HEK293T (cell line): ENCODE data around the gene SNRNP27.

ENCODE experiments used
- CTCF ChIA-PET: fragments of 350-600 bp; formaldehyde crosslinking; extraction: SDS; loops from one replicate; lab custom pipeline; 2021; ENCODE audit warnings: antibody characterized with exemption, inconsistent platforms; lab: Yijun Ruan, JAX
- POLR2A ChIA-PET: fragments of 350-600 bp; formaldehyde crosslinking; extraction: SDS; loops from one replicate; lab custom pipeline; 2020; ENCODE audit warnings: antibody characterized with exemption, inconsistent platforms; lab: Yijun Ruan, JAX
- DNase-seq: peaks from one replicate; pipeline ENCODE4 v3.0.0; 2012; ENCODE audit warnings: mixed read lengths; ENCODE audit errors: extremely low spot score
- ARNT ChIP-seq: fragments of 450-650 bp; IDR thresholded peaks from 2 replicates; pipeline ENCODE4 v1.6.1; 2017; ENCODE audit warnings: mild to moderate bottlenecking
- BHLHE40 ChIP-seq: fragments of 450-650 bp; IDR thresholded peaks from 2 replicates; pipeline ENCODE4 v1.6.1; 2016; ENCODE audit warnings: mild to moderate bottlenecking, moderate library complexity, borderline replicate concordance
- CTBP1 ChIP-seq: fragments of 450-650 bp; IDR thresholded peaks from 2 replicates; pipeline ENCODE4 v1.6.1; 2016; ENCODE audit warnings: borderline replicate concordance
- ELF4 ChIP-seq: fragments of 450-650 bp; IDR thresholded peaks from 2 replicates; pipeline ENCODE4 v1.6.1; 2017; ENCODE audit warnings: antibody characterized with exemption
- FOXA1 ChIP-seq: fragments of 450-650 bp; IDR thresholded peaks from 2 replicates; pipeline ENCODE4 v1.6.1; 2016; ENCODE audit warnings: mild to moderate bottlenecking
- FOXK2 ChIP-seq: fragments of 450-650 bp; IDR thresholded peaks from 2 replicates; pipeline ENCODE4 v1.6.1; 2016; ENCODE audit warnings: mild to moderate bottlenecking
- FOXM1 ChIP-seq: fragments of 450-650 bp; IDR thresholded peaks from 2 replicates; pipeline ENCODE4 v1.6.1; 2017; ENCODE audit warnings: mild to moderate bottlenecking, borderline replicate concordance
- HDGF ChIP-seq: fragments of 450-650 bp; IDR thresholded peaks from 2 replicates; pipeline ENCODE4 v1.6.1; 2017; ENCODE audit warnings: antibody characterized with exemption, borderline replicate concordance
- L3MBTL2 ChIP-seq: fragments of 450-650 bp; conservative IDR thresholded peaks from 2 replicates; pipeline ENCODE4 v1.6.1; 2016; ENCODE audit warnings: mild to moderate bottlenecking
- LEF1 ChIP-seq: fragments of 450-650 bp; IDR thresholded peaks from 2 replicates; pipeline ENCODE4 v1.6.1; 2017; ENCODE audit warnings: mild to moderate bottlenecking, borderline replicate concordance
- NFRKB ChIP-seq: fragments of 450-650 bp; IDR thresholded peaks from 2 replicates; pipeline ENCODE4 v1.6.1; 2016; ENCODE audit warnings: mild to moderate bottlenecking, moderate library complexity
- SP1 ChIP-seq: fragments of 450-650 bp; IDR thresholded peaks from 2 replicates; pipeline ENCODE4 v1.6.1; 2017
- SUZ12 ChIP-seq: fragments of 450-650 bp; IDR thresholded peaks from 2 replicates; pipeline ENCODE4 v1.6.1; 2016; ENCODE audit warnings: mild to moderate bottlenecking
- TARDBP ChIP-seq: fragments of 450-650 bp; IDR thresholded peaks from 2 replicates; pipeline ENCODE4 v1.6.1; 2016
- ZNF384 ChIP-seq: fragments of 450-650 bp; IDR thresholded peaks from 2 replicates; pipeline ENCODE4 v1.6.1; 2016
- TF ChIP-seq, protein P1 (sequence below): fragments of 450-650 bp; IDR thresholded peaks from 2 replicates; pipeline ENCODE4 v1.6.1; 2016

The SNRNP27 gene

GRCh38 chr2:69916106-69916505 lies 22.4 kb downstream of the SNRNP27 start:
- TF ChIP-seq NFRKB (no peak), FOXM1 (no peak), CTBP1 (no peak), FOXA1 (no peak)
- TF ChIP-seq, protein P1, sequence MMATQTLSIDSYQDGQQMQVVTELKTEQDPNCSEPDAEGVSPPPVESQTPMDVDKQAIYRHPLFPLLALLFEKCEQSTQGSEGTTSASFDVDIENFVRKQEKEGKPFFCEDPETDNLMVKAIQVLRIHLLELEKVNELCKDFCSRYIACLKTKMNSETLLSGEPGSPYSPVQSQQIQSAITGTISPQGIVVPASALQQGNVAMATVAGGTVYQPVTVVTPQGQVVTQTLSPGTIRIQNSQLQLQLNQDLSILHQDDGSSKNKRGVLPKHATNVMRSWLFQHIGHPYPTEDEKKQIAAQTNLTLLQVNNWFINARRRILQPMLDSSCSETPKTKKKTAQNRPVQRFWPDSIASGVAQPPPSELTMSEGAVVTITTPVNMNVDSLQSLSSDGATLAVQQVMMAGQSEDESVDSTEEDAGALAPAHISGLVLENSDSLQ, result no peak
- no peak for DNase-seq
- CTCF ChIA-PET, result interaction anchor here (0.5 to 0.7 kb wide), 4 partner anchors 120 to 232 kb away, joined by 3 to 4 read pairs (median 3); no protein-coding TSS in a partner anchor

GRCh38 chr2:69917852-69918251 lies 24.1 kb downstream of the SNRNP27 start:
- POLR2A ChIA-PET, result interaction anchor here (1.6 kb wide), 1 partner anchor 24 kb away, joined by 3 read pairs; the partner anchor contains the start of gene SNRNP27
- no peak for DNase-seq
- CTCF ChIA-PET, result interaction anchor here (0.6 kb wide), 1 partner anchor 24 kb away, joined by 4 read pairs; the partner anchor contains the start of gene SNRNP27
- TF ChIP-seq BHLHE40, result no peak
- TF ChIP-seq FOXA1, result no peak
- no peak for TF ChIP-seq ELF4
- TF ChIP-seq FOXM1, result no peak
- TF ChIP-seq, protein P1, result no peak
- no peak for TF ChIP-seq LEF1
- no peak for TF ChIP-seq FOXK2
- TF ChIP-seq SUZ12, result no peak
- no peak for TF ChIP-seq TARDBP
- no peak for TF ChIP-seq NFRKB
- TF ChIP-seq L3MBTL2, result no peak

More at GRCh38 chr2:69916106-69916505, 22.4 kb downstream of the SNRNP27 start:
- POLR2A ChIA-PET, result interaction anchor here (0.8 to 4.7 kb wide), 3 partner anchors 227 to 377 kb away, joined by 3 to 62 read pairs (median 3); partner anchors contain the start of genes PCYOX1 and SNRPG

DNA sequence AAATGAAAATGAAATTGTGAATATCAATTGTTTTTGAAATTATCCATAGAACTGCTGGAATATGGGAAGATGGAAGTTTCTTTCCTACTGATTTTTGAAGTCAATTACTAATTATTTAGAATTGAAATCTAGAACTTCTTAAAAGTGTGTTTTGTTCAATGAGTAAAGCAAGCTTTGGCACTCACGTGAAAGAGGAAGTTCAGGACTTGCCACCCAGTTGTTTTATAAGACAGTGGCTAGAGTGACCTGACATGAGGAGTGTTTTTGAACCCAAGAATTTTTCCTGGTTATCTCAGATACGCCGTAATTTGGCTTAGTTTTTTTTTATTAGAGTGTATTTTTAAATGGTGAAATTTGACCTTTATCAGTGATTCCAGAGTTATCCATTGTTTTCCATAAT lies 24.6 kb downstream of the SNRNP27 start:
- TF ChIP-seq L3MBTL2 (no peak), ELF4 (no peak), CTBP1 (no peak)
- TF ChIP-seq, protein P1, result no peak
- POLR2A ChIA-PET, result interaction anchor here (1.6 kb wide), 1 partner anchor 24 kb away, joined by 3 read pairs; the partner anchor contains the start of gene SNRNP27
- DNase-seq, result no peak
- CTCF ChIA-PET, result interaction anchor here (0.6 kb wide), 1 partner anchor 25 kb away, joined by 4 read pairs; the partner anchor contains the start of gene SNRNP27

DNA sequence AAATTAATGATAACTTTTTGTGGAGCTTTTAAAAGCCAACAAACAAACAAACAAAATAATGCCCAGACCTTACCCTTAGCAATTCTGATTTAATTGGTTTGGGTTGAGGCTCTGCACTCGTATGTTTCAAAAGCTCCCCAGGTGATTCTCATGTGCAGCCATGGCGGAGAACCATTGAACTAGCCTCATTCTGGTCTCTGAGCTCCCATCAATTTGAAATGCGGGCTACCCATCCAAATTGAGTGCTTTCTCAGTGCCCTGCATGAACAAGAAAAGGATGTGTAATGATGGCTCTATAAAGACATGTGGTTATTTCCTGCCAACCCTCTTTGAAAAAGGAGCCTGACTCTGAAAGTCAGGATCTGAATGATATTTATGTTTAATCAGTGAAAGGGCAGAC lies 29.4 kb downstream of the SNRNP27 start:
- TF ChIP-seq BHLHE40 (no peak), HDGF (no peak), FOXK2 (no peak), SUZ12 (no peak), FOXA1 (no peak), TARDBP (no peak), ARNT (no peak), ELF4 (no peak), CTBP1 (no peak), SP1 (no peak), NFRKB (no peak), L3MBTL2 (no peak), LEF1 (no peak), ZNF384 (no peak)
- TF ChIP-seq, protein P1, result no peak
- POLR2A ChIA-PET, result interaction anchor here (2.4 kb wide), 1 partner anchor 9 kb away, joined by 12 read pairs; the partner anchor contains the start of gene MXD1
- no peak for DNase-seq
- CTCF ChIA-PET, result interaction anchor here (0.5 kb wide), 1 partner anchor 264 kb away, joined by 3 read pairs; no protein-coding TSS in a partner anchor

DNA sequence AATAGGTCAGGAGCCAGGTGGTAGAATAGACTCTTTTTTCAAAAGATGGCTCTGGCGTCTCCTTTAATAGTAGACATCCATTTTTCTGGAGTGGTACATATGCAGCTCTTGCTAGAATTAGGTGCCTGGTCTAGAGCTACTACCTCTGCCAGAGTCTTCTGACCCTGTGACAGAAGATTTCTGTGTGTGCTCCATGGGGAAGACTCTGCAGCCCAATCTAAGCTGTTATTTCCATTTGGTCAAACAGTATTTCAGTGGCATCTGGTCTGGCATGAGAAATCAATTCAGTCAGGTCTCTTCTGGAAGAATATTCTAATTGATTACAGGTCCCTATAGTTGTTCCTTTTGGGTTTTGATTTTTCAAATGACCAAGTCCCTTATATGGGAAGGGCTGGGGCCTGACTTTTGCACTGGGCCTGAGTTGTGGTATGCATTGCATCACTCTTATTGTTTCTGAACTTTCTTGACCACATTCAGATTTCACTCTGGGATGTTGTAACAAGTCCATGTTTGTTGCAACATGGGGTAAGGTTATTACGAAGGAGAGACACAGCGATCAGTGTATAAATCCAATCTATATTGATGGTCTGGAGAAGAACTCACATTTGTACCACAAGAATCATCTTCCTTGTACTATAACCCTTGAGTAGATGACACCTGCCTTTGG lies 33.2 kb downstream of the SNRNP27 start:
- no peak for TF ChIP-seq SP1
- no peak for TF ChIP-seq LEF1
- no peak for TF ChIP-seq L3MBTL2
- TF ChIP-seq HDGF, result no peak
- no peak for TF ChIP-seq SUZ12
- no peak for TF ChIP-seq FOXM1
- TF ChIP-seq FOXA1, result no peak
- no peak for TF ChIP-seq NFRKB
- TF ChIP-seq ARNT, result no peak
- no peak for TF ChIP-seq ZNF384
- no peak for TF ChIP-seq FOXK2
- ChIA-PET POLR2A (interaction anchor here (1.0 kb wide), 1 partner anchor 12 kb away, joined by 3 read pairs; no protein-coding TSS in a partner anchor), CTCF (no interaction called here)
- DNase-seq, result no peak
